Activated CD8-positive, alpha-beta memory T cell treated with anti-CD3 and anti-CD28 coated beads, Interleukin-2, amount 50 U/mL, for 24 hours (primary cell): ENCODE data around the gene MYO6.

ENCODE experiments used
- DNase-seq: peaks from one replicate; pipeline ENCODE4 v3.0.0-alpha.2; 2020; ENCODE audit errors: extremely low read depth

The MYO6 gene

GRCh38 chr6:75766387-75766786 lies 17.3 kb downstream of the MYO6 start:
- DNase-seq: no peak

- DNase-seq: no peak
Measured at GRCh38 chr6:75770844-75771243, 21.8 kb downstream of the MYO6 start.

- DNase-seq: no peak
Measured at GRCh38 chr6:75775219-75775618, 26.2 kb downstream of the MYO6 start.

- no peak for DNase-seq
Measured at GRCh38 chr6:75776461-75776860, 27.4 kb downstream of the MYO6 start.

- no peak for DNase-seq
Measured at GRCh38 chr6:75778757-75779156, 29.7 kb downstream of the MYO6 start.

GRCh38 chr6:75786152-75786551 lies 37.1 kb downstream of the MYO6 start:
- DNase-seq: no peak

GRCh38 chr6:75788894-75789293 lies 39.9 kb downstream of the MYO6 start:
- DNase-seq: no peak

- DNase-seq: no peak
Measured at GRCh38 chr6:75791881-75792280, 42.8 kb downstream of the MYO6 start.

GRCh38 chr6:75794351-75794846 lies 45.4 kb downstream of the MYO6 start:
- no peak for DNase-seq

- DNase-seq: no peak
Measured at GRCh38 chr6:75794954-75795739, 46.1 kb downstream of the MYO6 start.

- DNase-seq: no peak
Measured at GRCh38 chr6:75796723-75797122, 47.7 kb downstream of the MYO6 start.

GRCh38 chr6:75800133-75800532 lies 51.1 kb downstream of the MYO6 start:
- no peak for DNase-seq

- DNase-seq: no peak
Measured at GRCh38 chr6:75800708-75801505, 51.9 kb downstream of the MYO6 start.

GRCh38 chr6:75802366-75802765 lies 53.3 kb downstream of the MYO6 start:
- DNase-seq: no peak

GRCh38 chr6:75808507-75808906 lies 59.5 kb downstream of the MYO6 start:
- no peak for DNase-seq

- DNase-seq: no peak
Measured at GRCh38 chr6:75812560-75812959, 63.5 kb downstream of the MYO6 start.

GRCh38 chr6:75813476-75814250 lies 64.6 kb downstream of the MYO6 start:
- DNase-seq: no peak

GRCh38 chr6:75815756-75816155 lies 66.7 kb downstream of the MYO6 start:
- no peak for DNase-seq

GRCh38 chr6:75818098-75818855 lies 69.2 kb downstream of the MYO6 start:
- DNase-seq: no peak

GRCh38 chr6:75819776-75820487 lies 70.9 kb downstream of the MYO6 start:
- no peak for DNase-seq

GRCh38 chr6:75824160-75824559 lies 75.1 kb downstream of the MYO6 start:
- DNase-seq: no peak
